Stromal cell of bone marrow (primary cell): ENCODE measurements around the gene HYAL3.
"Not testable (repeated sequence)": the region's sequence is repeated elsewhere in the genome, so short reads cannot be mapped to it uniquely, and the experiment has no call there.

Source experiments
- DNase-seq: peaks from one replicate; pipeline ENCODE4 v3.0.0-alpha.2; 2012; ENCODE audit warnings: low read depth

The HYAL3 gene

GRCh38 chr3:50258029-50258680 lies 41.0 kb downstream of the HYAL3 start:
- DNase-seq: no peak

- DNase-seq: no peak
These were observed 42.0 kb downstream of the HYAL3 start for GRCh38 chr3:50256978-50257890.

GRCh38 chr3:50255251-50255615 lies 44.0 kb downstream of the HYAL3 start:
- DNase-seq: no peak

GRCh38 chr3:50254577-50255250 lies 44.5 kb downstream of the HYAL3 start:
- DNase-seq: no peak

- DNase-seq: peak; percentile 49
These were observed 48.0 kb downstream of the HYAL3 start for GRCh38 chr3:50251220-50251619.

- no peak for DNase-seq
These were observed 48.7 kb downstream of the HYAL3 start for GRCh38 chr3:50250514-50250913.

- no peak for DNase-seq
These were observed 49.7 kb downstream of the HYAL3 start for GRCh38 chr3:50249457-50249856.

GRCh38 chr3:50248387-50248786 lies 50.8 kb downstream of the HYAL3 start:
- no peak for DNase-seq

- peak; percentile 93 for DNase-seq
These were observed 52.7 kb downstream of the HYAL3 start for GRCh38 chr3:50246517-50246954.

- peak; percentile 77 for DNase-seq
These were observed 53.2 kb downstream of the HYAL3 start for GRCh38 chr3:50245831-50246516.

- DNase-seq: no peak
These were observed 53.9 kb downstream of the HYAL3 start for GRCh38 chr3:50245251-50245745.

- not testable (repeated sequence) for DNase-seq
These were observed 54.4 kb downstream of the HYAL3 start for GRCh38 chr3:50244813-50245212.

GRCh38 chr3:50243543-50243895 lies 55.7 kb downstream of the HYAL3 start:
- DNase-seq: no peak

GRCh38 chr3:50242851-50243542 lies 56.2 kb downstream of the HYAL3 start:
- DNase-seq: no peak
